Endothelial cell of umbilical vein (primary cell): Measurements from ENCODE around the gene LDLRAD4. TPM values are rescaled to one million over a fixed set of nuclear protein-coding genes. Genes with fewer than 3 reads are reported as not detected.

Source experiments
- BruUV-seq: library from RNA; stranded (reverse); fragments of 400-500 nt; replicated peaks from 2 replicates; lab custom pipeline; 2021; lab: Mats Ljungman, UMichigan
- CTCF ChIA-PET: fragments of 300-600, 350-600 bp; sonication (Branson Sonifier 250); formaldehyde crosslinking; loops from one replicate; lab custom pipeline; 2021; ENCODE audit warnings: antibody characterized with exemption, inconsistent platforms; lab: Charles Lee
- POLR2A ChIA-PET: fragments of 300-600, 350-600 bp; sonication (Branson Sonifier 250); formaldehyde crosslinking; loops from one replicate; lab custom pipeline; 2021; ENCODE audit warnings: antibody characterized with exemption, inconsistent platforms; lab: Charles Lee
- DNase-seq: peaks from one replicate; pipeline ENCODE4 v3.0.0-alpha.2; 2011; ENCODE audit warnings: low read depth, low spot score
- FAIRE-seq: peaks from 2 replicates; lab custom pipeline; 2011; peaks lifted over from hg19 to GRCh38; lab: Jason Lieb, UNC
- H2AFZ ChIP-seq: 2 replicates; pipeline ENCODE4 v1.6.0; 2012; ENCODE audit warnings: low read depth, low read length, control low read depth, inconsistent platforms
- H3K27ac ChIP-seq: 2 replicates; pipeline ENCODE4 v1.5.1; 2011; ENCODE audit warnings: low read depth, mild to moderate bottlenecking, control low read depth, low read length, moderate library complexity; ENCODE audit not compliant: insufficient read depth
- H3K27me3 ChIP-seq, 2 experiments: 2 replicates each; pipeline versions ENCODE4 v1.6.0 to v1.6.1; 2011; ENCODE audit warnings: low read length in 2 of 2, mixed read lengths in 1 of 2; ENCODE audit not compliant: control insufficient read depth in 2 of 2, insufficient read depth in 2 of 2
- H3K36me3 ChIP-seq, 2 experiments: 2 replicates in 1 of 2; 3 replicates in 1 of 2; pipeline ENCODE4 v1.5.1; 2011; ENCODE audit warnings: low read length in 2 of 2, mild to moderate bottlenecking in 1 of 2, moderate library complexity in 1 of 2; ENCODE audit not compliant: control insufficient read depth in 2 of 2, insufficient read depth in 2 of 2; ENCODE audit errors: extremely low read depth in 1 of 2
- H3K4me1 ChIP-seq: 3 replicates; pipeline ENCODE4 v1.5.1; 2011; ENCODE audit warnings: mild to moderate bottlenecking, low read length; ENCODE audit not compliant: control insufficient read depth, insufficient read depth; ENCODE audit errors: extremely low read depth
- H3K4me2 ChIP-seq: 2 replicates; pipeline ENCODE4 v1.6.1; 2011; ENCODE audit warnings: low read length, control low read depth, mixed read lengths; ENCODE audit not compliant: insufficient read depth
- H3K4me3 ChIP-seq, 3 experiments: fragments of 200-600 bp in 1 of 3; sonication (generic), shearing (Covaris generic) in 1 of 3; replicated peaks in 1 of 3; 2 replicates each; pipeline ENCODE4 v1.5.1; 2011 to 2016; ENCODE audit warnings: control low read depth in 3 of 3, low read length in 3 of 3, mild to moderate bottlenecking in 2 of 3, inconsistent platforms in 1 of 3, low read depth in 1 of 3, moderate library complexity in 1 of 3; ENCODE audit not compliant: insufficient read depth in 1 of 3
- H3K79me2 ChIP-seq: 2 replicates; pipeline ENCODE4 v1.6.0; 2012; ENCODE audit warnings: low read length, inconsistent platforms; ENCODE audit not compliant: control insufficient read depth, insufficient read depth
- H3K9ac ChIP-seq: replicated peaks from 2 replicates; pipeline ENCODE3; 2011; ENCODE audit warnings: low read length, control low read depth; ENCODE audit not compliant: insufficient read depth; ENCODE audit errors: extremely low read depth
- H3K9me1 ChIP-seq: replicated peaks from 3 replicates; pipeline ENCODE4 v1.6.0; 2011; ENCODE audit warnings: mild to moderate bottlenecking, low read length; ENCODE audit not compliant: control insufficient read depth, insufficient read depth; ENCODE audit errors: extremely low read depth
- H3K9me3 ChIP-seq: replicated peaks from 2 replicates; pipeline ENCODE4 v1.5.1; 2012; ENCODE audit warnings: low read length, inconsistent platforms; ENCODE audit not compliant: control insufficient read depth, insufficient read depth
- H4K20me1 ChIP-seq: replicated peaks from 2 replicates; pipeline ENCODE3; 2011; ENCODE audit warnings: mild to moderate bottlenecking, low read length; ENCODE audit not compliant: control insufficient read depth, insufficient read depth; ENCODE audit errors: extremely low read depth
- EZH2 ChIP-seq: IDR thresholded peaks from 2 replicates; pipeline ENCODE4 v1.6.1; 2012; ENCODE audit warnings: borderline replicate concordance, low read depth, mild to moderate bottlenecking, moderate library complexity, low read length, inconsistent platforms; ENCODE audit not compliant: severe bottlenecking
- FOS ChIP-seq: IDR thresholded peaks from 2 replicates; pipeline ENCODE4 v1.6.1; 2011; ENCODE audit warnings: mild to moderate bottlenecking, low read length, moderate library complexity, borderline replicate concordance; ENCODE audit not compliant: insufficient read depth
- GATA2 ChIP-seq: IDR thresholded peaks from 2 replicates; pipeline ENCODE4 v1.7.0; 2011; ENCODE audit warnings: low read depth, mild to moderate bottlenecking, moderate library complexity, mixed read lengths, low read length; ENCODE audit not compliant: insufficient read length, insufficient read depth
- JUN ChIP-seq: IDR thresholded peaks from 2 replicates; pipeline ENCODE4 v1.6.1; 2011; ENCODE audit warnings: borderline replicate concordance, low read depth; ENCODE audit not compliant: insufficient read length, insufficient read depth
- MYC ChIP-seq: IDR thresholded peaks from one replicate; pipeline ENCODE4 v1.6.1; 2011; ENCODE audit warnings: mild to moderate bottlenecking, low read depth, low read length
- POLR2A ChIP-seq: IDR thresholded peaks from 2 replicates; pipeline ENCODE4 v1.6.1; 2012; ENCODE audit warnings: low read depth, mild to moderate bottlenecking, control low read depth, low read length
- POLR2AphosphoS5 ChIP-seq: IDR thresholded peaks from 2 replicates; pipeline ENCODE4 v1.6.1; 2012; ENCODE audit warnings: low read depth, mild to moderate bottlenecking, control low read depth, low read length, moderate library complexity; ENCODE audit not compliant: insufficient read depth
- dilution Hi-C: fragments of 300-500 bp; cut with MboI; formaldehyde crosslinking; loops from one replicate; pipeline ENCODE4 v1.15.0; 2019; ENCODE audit warnings: low sequenced_read_pairs; ENCODE audit not compliant: extremely low pct_ligation_motif_present
- intact Hi-C: fragments of 100-400 bp; cut with micrococcal nuclease; formaldehyde crosslinking; loops from one replicate; pipeline ENCODE4 v1.10.0; 2022
- polyA plus RNA-seq, 4 experiments: library from polyadenylated mRNA; depleted of rRNA in 3 of 4; stranded (reverse) in 3 of 4; unstranded in 1 of 4; fragments of >200 nt; gene quantifications; 2 replicates each; pipeline versions ENCODE4 v1.2.1 to v1.2.3, GENCODE V29; 2011 to 2012; ENCODE audit warnings: missing spikeins in 1 of 4
- total RNA-seq: library from RNA; stranded (reverse); gene quantifications from 2 replicates; pipeline ENCODE4 v1.2.3, GENCODE V29; 2021
- TF ChIP-seq, protein P1 (sequence below), 2 donors: IDR thresholded peaks; 1 replicate in 1 of 2; 2 replicates in 1 of 2; pipeline ENCODE4 v1.5.1; 2011; ENCODE audit warnings: low read length in 2 of 2, mild to moderate bottlenecking in 2 of 2, moderate library complexity in 2 of 2, control low read depth in 1 of 2, inconsistent platforms in 1 of 2, low read depth in 1 of 2; ENCODE audit not compliant: insufficient read depth in 1 of 2; ENCODE audit errors: extremely low read depth in 1 of 2
- TF ChIP-seq, protein P2 (sequence below): IDR thresholded peaks from 2 replicates; pipeline ENCODE4 v1.6.1; 2011; ENCODE audit not compliant: insufficient read depth, insufficient read length

The LDLRAD4 gene
- total and polyA plus RNA-seq, 2 donors (not counting 3 experiments of a cell fraction or from before 2014, with no cell fraction given) = 5.2 to 6.5 TPM

DNA sequence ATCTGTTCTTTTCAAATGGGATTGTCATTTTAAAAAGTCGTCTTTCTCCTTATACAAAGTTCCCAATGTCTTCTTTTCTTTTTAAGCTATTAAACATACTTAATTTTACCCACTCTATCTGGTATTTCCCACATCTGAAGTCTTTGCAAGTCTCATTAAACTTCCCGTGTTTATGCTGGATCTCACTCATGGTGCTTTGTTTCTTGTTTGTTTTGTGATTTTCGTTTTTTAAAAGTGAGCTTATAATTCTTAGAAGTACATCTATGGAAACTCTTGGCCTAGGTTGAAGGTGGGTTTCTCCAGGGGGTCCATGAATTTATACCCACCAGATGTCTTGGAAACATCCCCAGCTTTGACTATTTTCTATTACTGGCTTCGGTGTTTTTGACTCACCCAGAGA, 299.8 kb downstream of the LDLRAD4 start:
- no peaks in the 10 kb centered on the region for H4K20me1 ChIP-seq
- H3K4me1 ChIP-seq = no peaks in the 10 kb centered on the region
- no peak overlapping the region for H3K9ac ChIP-seq
- TF ChIP-seq FOS = no peak
- TF ChIP-seq, protein P1, sequence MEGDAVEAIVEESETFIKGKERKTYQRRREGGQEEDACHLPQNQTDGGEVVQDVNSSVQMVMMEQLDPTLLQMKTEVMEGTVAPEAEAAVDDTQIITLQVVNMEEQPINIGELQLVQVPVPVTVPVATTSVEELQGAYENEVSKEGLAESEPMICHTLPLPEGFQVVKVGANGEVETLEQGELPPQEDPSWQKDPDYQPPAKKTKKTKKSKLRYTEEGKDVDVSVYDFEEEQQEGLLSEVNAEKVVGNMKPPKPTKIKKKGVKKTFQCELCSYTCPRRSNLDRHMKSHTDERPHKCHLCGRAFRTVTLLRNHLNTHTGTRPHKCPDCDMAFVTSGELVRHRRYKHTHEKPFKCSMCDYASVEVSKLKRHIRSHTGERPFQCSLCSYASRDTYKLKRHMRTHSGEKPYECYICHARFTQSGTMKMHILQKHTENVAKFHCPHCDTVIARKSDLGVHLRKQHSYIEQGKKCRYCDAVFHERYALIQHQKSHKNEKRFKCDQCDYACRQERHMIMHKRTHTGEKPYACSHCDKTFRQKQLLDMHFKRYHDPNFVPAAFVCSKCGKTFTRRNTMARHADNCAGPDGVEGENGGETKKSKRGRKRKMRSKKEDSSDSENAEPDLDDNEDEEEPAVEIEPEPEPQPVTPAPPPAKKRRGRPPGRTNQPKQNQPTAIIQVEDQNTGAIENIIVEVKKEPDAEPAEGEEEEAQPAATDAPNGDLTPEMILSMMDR (IDR thresholded peaks at IDR 0.05; ENCODE audit: extremely low read depth in 1 of 2, insufficient read depth in 1 of 2, low read depth in 1 of 2, low read length in 2 of 2) = no peak
- TF ChIP-seq POLR2A = no peak
- intact Hi-C loops (no loop called here), dilution Hi-C loops (no loop called here)
- no peak overlapping the region for H3K27ac ChIP-seq
- no peaks in the 10 kb centered on the region for H3K9me1 ChIP-seq
- FAIRE-seq (no peak), DNase-seq (no peak)
- no peak overlapping the region for H2AFZ ChIP-seq
- H3K4me2 ChIP-seq = no peak overlapping the region
- no peaks in the 10 kb centered on the region for H3K36me3 ChIP-seq
- no peaks in the 10 kb centered on the region for H3K9me3 ChIP-seq
- H3K27me3 ChIP-seq = no peaks in the 10 kb centered on the region
- no peak overlapping the region for H3K4me3 ChIP-seq
- ChIA-PET POLR2A (no interaction called here), CTCF (interaction anchor here (2.5 kb wide), 1 partner anchor 13 kb away, joined by 10 read pairs; no protein-coding TSS in a partner anchor)
- H3K79me2 ChIP-seq = no peaks in the 10 kb centered on the region
- no TSS peak for BruUV-seq

DNA sequence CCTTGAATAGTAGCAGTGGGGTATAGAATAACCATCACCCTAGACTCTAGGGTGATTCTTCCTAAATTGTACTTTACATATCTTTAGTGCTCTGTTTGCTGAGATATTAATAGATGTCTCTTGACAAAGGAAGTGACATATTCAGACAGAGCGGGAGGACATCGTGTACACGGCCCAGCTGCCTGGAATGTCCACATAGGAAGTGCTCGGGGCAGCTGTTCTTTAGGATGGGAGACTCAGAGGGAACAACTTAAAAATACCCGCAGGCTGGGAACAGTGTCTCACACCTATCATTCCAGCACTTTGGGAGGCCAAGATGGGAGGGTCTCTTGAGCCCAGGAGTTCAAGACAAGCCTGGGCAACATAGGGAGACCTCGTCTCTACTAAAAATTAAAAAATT, 301.7 kb downstream of the LDLRAD4 start:
- Histone ChIP-seq H3K4me2 (no peak overlapping the region), H3K9me3 (no peaks in the 10 kb centered on the region), H3K27me3 (no peaks in the 10 kb centered on the region), H3K4me1 (no peaks in the 10 kb centered on the region), H4K20me1 (no peaks in the 10 kb centered on the region), H3K9me1 (no peaks in the 10 kb centered on the region), H3K36me3 (no peaks in the 10 kb centered on the region), H3K27ac (no peak overlapping the region), H3K4me3 (no peak overlapping the region), H2AFZ (no peak overlapping the region), H3K79me2 (no peaks in the 10 kb centered on the region), H3K9ac (no peak overlapping the region)
- TF ChIP-seq, protein P2, sequence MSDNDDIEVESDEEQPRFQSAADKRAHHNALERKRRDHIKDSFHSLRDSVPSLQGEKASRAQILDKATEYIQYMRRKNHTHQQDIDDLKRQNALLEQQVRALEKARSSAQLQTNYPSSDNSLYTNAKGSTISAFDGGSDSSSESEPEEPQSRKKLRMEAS = no peak
- TF ChIP-seq POLR2AphosphoS5 = no peak
- no peak for TF ChIP-seq FOS
- TF ChIP-seq, protein P1 (IDR thresholded peaks at IDR 0.05; ENCODE audit: extremely low read depth in 1 of 2, insufficient read depth in 1 of 2, low read depth in 1 of 2, low read length in 2 of 2) = no peak
- TF ChIP-seq GATA2 = no peak
- TF ChIP-seq POLR2A = no peak
- no peak for TF ChIP-seq MYC
- TF ChIP-seq JUN = no peak
- no peak for TF ChIP-seq EZH2
- ChIA-PET POLR2A (no interaction called here), CTCF (interaction anchor here (1.4 to 2.5 kb wide), 3 partner anchors 11 to 361 kb away, joined by 3 to 10 read pairs (median 9); no protein-coding TSS in a partner anchor)
- DNase-seq (no peak), FAIRE-seq (no peak)
- no TSS peak for BruUV-seq
- intact Hi-C loops (no loop called here), dilution Hi-C loops (no loop called here)
